H9 (cell line): Measurements from ENCODE around the gene RASA2. TPM values are rescaled to one million over a fixed set of nuclear protein-coding genes. Genes with fewer than 3 reads are reported as not detected.

Experiments used
- DNase-seq: peaks from one replicate; pipeline ENCODE4 v3.0.0-alpha.2; 2017
- H2AFZ ChIP-seq: one replicate; pipeline ENCODE4 v1.6.1; 2013; ENCODE audit warnings: mild to moderate bottlenecking, low read length, control low read depth, moderate library complexity
- H2AK5ac ChIP-seq: 2 replicates; pipeline ENCODE4 v1.6.1; 2013; ENCODE audit warnings: low read length, control low read depth, mixed read lengths; ENCODE audit not compliant: insufficient read length
- H2BK120ac ChIP-seq: one replicate; pipeline ENCODE4 v1.6.1; 2013; ENCODE audit warnings: low read depth, mild to moderate bottlenecking, low read length, control low read depth, inconsistent platforms; ENCODE audit not compliant: poor library complexity, severe bottlenecking
- H2BK12ac ChIP-seq: 2 replicates; pipeline ENCODE4 v1.6.1; 2013; ENCODE audit warnings: low read length, control low read depth, mixed read lengths, low read depth; ENCODE audit not compliant: insufficient read length
- H2BK15ac ChIP-seq: 2 replicates; pipeline ENCODE4 v1.6.1; 2013; ENCODE audit warnings: low read depth, low read length, control low read depth
- H2BK20ac ChIP-seq: one replicate; pipeline ENCODE4 v1.6.1; 2013; ENCODE audit warnings: low read depth, mild to moderate bottlenecking, low read length, control low read depth, inconsistent platforms; ENCODE audit not compliant: poor library complexity, severe bottlenecking
- H2BK5ac ChIP-seq: 2 replicates; pipeline ENCODE4 v1.6.1; 2013; ENCODE audit warnings: low read length, control low read depth, mixed read lengths; ENCODE audit not compliant: insufficient read length
- H3K14ac ChIP-seq: 2 replicates; pipeline ENCODE4 v1.6.1; 2013; ENCODE audit warnings: low read length, control low read depth; ENCODE audit not compliant: insufficient read depth
- H3K18ac ChIP-seq: 2 replicates; pipeline ENCODE4 v1.6.1; 2013; ENCODE audit warnings: low read depth, mild to moderate bottlenecking, mixed read lengths, low read length, control low read depth; ENCODE audit not compliant: insufficient read length
- H3K23ac ChIP-seq: 2 replicates; pipeline ENCODE4 v1.6.1; 2013; ENCODE audit warnings: low read length, control low read depth, mixed read lengths, low read depth; ENCODE audit not compliant: insufficient read length
- H3K23me2 ChIP-seq: 2 replicates; pipeline ENCODE4 v1.6.1; 2013; ENCODE audit warnings: low read depth, mild to moderate bottlenecking, mixed read lengths, low read length, control low read depth; ENCODE audit not compliant: insufficient read length, poor library complexity, severe bottlenecking
- H3K27ac ChIP-seq: 2 replicates; pipeline ENCODE4 v1.5.1; 2013; ENCODE audit warnings: low read length, control low read depth, mixed read lengths, low read depth; ENCODE audit not compliant: insufficient read length
- H3K27me3 ChIP-seq: 2 replicates; pipeline ENCODE4 v1.6.1; 2013; ENCODE audit warnings: low read length, control low read depth, inconsistent platforms; ENCODE audit not compliant: insufficient read depth
- H3K4ac ChIP-seq: 2 replicates; pipeline ENCODE4 v1.6.1; 2013; ENCODE audit warnings: low read depth, mild to moderate bottlenecking, control low read depth, inconsistent platforms, low read length, moderate library complexity
- H3K4me1 ChIP-seq: 2 replicates; pipeline ENCODE4 v1.6.1; 2013; ENCODE audit warnings: low read length, control low read depth, inconsistent platforms; ENCODE audit not compliant: insufficient read depth
- H3K4me2 ChIP-seq: 2 replicates; pipeline ENCODE4 v1.6.1; 2013; ENCODE audit warnings: low read length, control low read depth, mixed read lengths; ENCODE audit not compliant: insufficient read length, insufficient read depth
- H3K56ac ChIP-seq: 2 replicates; pipeline ENCODE4 v1.6.1; 2013; ENCODE audit warnings: low read depth, mild to moderate bottlenecking, mixed read lengths, low read length, control low read depth; ENCODE audit not compliant: insufficient read length
- H3K79me1 ChIP-seq: 2 replicates; pipeline ENCODE4 v1.6.1; 2013; ENCODE audit warnings: low read depth, mild to moderate bottlenecking, moderate library complexity, low read length, control low read depth, inconsistent platforms; ENCODE audit not compliant: insufficient read depth, poor library complexity, severe bottlenecking
- H3K79me2 ChIP-seq: 2 replicates; pipeline ENCODE4 v1.6.1; 2013; ENCODE audit warnings: low read length, control low read depth, inconsistent platforms; ENCODE audit not compliant: insufficient read depth
- H3K9ac ChIP-seq: 2 replicates; pipeline ENCODE4 v1.6.1; 2013; ENCODE audit warnings: low read length, control low read depth, mixed read lengths; ENCODE audit not compliant: insufficient read length; ENCODE audit errors: extremely low read depth
- H3K9me3 ChIP-seq: one replicate; pipeline ENCODE4 v1.6.1; 2013; ENCODE audit warnings: low read depth, low read length, inconsistent platforms; ENCODE audit not compliant: control insufficient read depth
- H3T11ph ChIP-seq: one replicate; pipeline ENCODE4 v1.6.1; 2013; ENCODE audit warnings: mild to moderate bottlenecking, low read length, control low read depth, inconsistent platforms
- H4K20me1 ChIP-seq: one replicate; pipeline ENCODE4 v1.6.1; 2013; ENCODE audit not compliant: control insufficient read depth, insufficient read length, insufficient read depth
- H4K5ac ChIP-seq: 2 replicates; pipeline ENCODE4 v1.6.1; 2013; ENCODE audit warnings: low read depth, mild to moderate bottlenecking, mixed read lengths, low read length, control low read depth; ENCODE audit not compliant: insufficient read length
- H4K8ac ChIP-seq: replicated peaks from 2 replicates; pipeline ENCODE4 v1.6.1; 2013; ENCODE audit warnings: low read length, control low read depth, mixed read lengths, low read depth; ENCODE audit not compliant: insufficient read length
- H4K91ac ChIP-seq: 2 replicates; pipeline ENCODE4 v1.6.1; 2013; ENCODE audit warnings: low read depth, mild to moderate bottlenecking, moderate library complexity, mixed read lengths, low read length, control low read depth; ENCODE audit not compliant: insufficient read length
- H3K27ac Mint-ChIP-seq, 3 experiments: 2 replicates in 2 of 3; 3 replicates in 1 of 3; pipeline ENCODE4 v1.8.0; 2020 to 2021; ENCODE audit warnings: mixed read lengths in 3 of 3, mild to moderate bottlenecking in 1 of 3, moderate library complexity in 1 of 3
- H3K27me3 Mint-ChIP-seq: 2 replicates; pipeline ENCODE4 v1.8.0; 2021; ENCODE audit warnings: low read depth, mild to moderate bottlenecking, moderate library complexity, mixed read lengths
- H3K36me3 Mint-ChIP-seq, 3 experiments: 2 replicates in 2 of 3; 3 replicates in 1 of 3; pipeline ENCODE4 v1.8.0; 2020 to 2021; ENCODE audit warnings: low read depth in 3 of 3, mixed read lengths in 3 of 3; ENCODE audit not compliant: insufficient read depth in 1 of 3
- H3K4me1 Mint-ChIP-seq, 2 experiments: 2 replicates each; pipeline ENCODE4 v1.8.0; 2020; ENCODE audit warnings: mixed read lengths in 2 of 2
- H3K4me3 Mint-ChIP-seq, 2 experiments: 2 replicates in 1 of 2; 3 replicates in 1 of 2; pipeline ENCODE4 v1.8.0; 2020 to 2021; ENCODE audit warnings: mild to moderate bottlenecking in 2 of 2, mixed read lengths in 2 of 2, moderate library complexity in 1 of 2
- H3K9me3 Mint-ChIP-seq, 2 experiments: 2 replicates in 1 of 2; 3 replicates in 1 of 2; pipeline ENCODE4 v1.8.0; 2020; ENCODE audit warnings: mild to moderate bottlenecking in 2 of 2, mixed read lengths in 2 of 2, moderate library complexity in 1 of 2
- WGBS: extraction: QIAGEN DNeasy Blood & Tissue Kit; methylation state at CpG from one replicate; pipeline ENCODE4 v1.1.7; 2013; ENCODE audit warnings: missing lambda C conversion rate, low lambda C conversion rate, mixed read lengths; ENCODE audit not compliant: insufficient read length; ENCODE audit errors: extremely low coverage; 5-methylcytosine and 5-hydroxymethylcytosine counted together
- total RNA-seq: library from RNA; stranded (reverse); gene quantifications from 2 replicates; pipeline ENCODE4 v1.2.1, GENCODE V29; 2021
- TF ChIP-seq, protein P1 (sequence below): fragments of 200-600 bp; sonication (generic); conservative IDR thresholded peaks from 3 replicates; pipeline ENCODE4 v1.8.0; 2021; ENCODE audit warnings: antibody characterized with exemption, mild to moderate bottlenecking

Gene RASA2
- total RNA-seq, 1 experiment from 2014 or later = 24.4 TPM

GRCh38 chr3:141460097-141460704 is 26.6 kb upstream of the RASA2 start:
- no peak overlapping the region for H2AFZ ChIP-seq
- no peaks in the 10 kb centered on the region for H4K20me1 ChIP-seq
- no peaks in the 10 kb centered on the region for H3K79me1 ChIP-seq
- no peak overlapping the region; a peak in 1 of 7 replicates for H3K27ac Mint-ChIP-seq
- H3K27ac ChIP-seq = no peak overlapping the region
- H3K23ac ChIP-seq = no peak overlapping the region
- H4K8ac ChIP-seq = no peak overlapping the region
- no peak overlapping the region for H3K14ac ChIP-seq
- peak; percentile 91 for DNase-seq
- H3K9me3 Mint-ChIP-seq = peaks cover 9 to 13% of the 10 kb centered on the region in 2 experiments; a peak in 3 of 5 replicates
- no peak overlapping the region for H2BK12ac ChIP-seq
- peaks cover 6 to 7% of the 10 kb centered on the region in 2 experiments; a peak in 3 of 4 replicates for H3K4me1 Mint-ChIP-seq
- H3K56ac ChIP-seq = no peak overlapping the region
- H4K91ac ChIP-seq = no peak overlapping the region
- peaks cover 2% of the 10 kb centered on the region for H3K27me3 Mint-ChIP-seq
- H2BK15ac ChIP-seq = no peak overlapping the region
- no peak overlapping the region for H2BK5ac ChIP-seq
- no peak overlapping the region for H3K4ac ChIP-seq
- TF ChIP-seq, protein P1, sequence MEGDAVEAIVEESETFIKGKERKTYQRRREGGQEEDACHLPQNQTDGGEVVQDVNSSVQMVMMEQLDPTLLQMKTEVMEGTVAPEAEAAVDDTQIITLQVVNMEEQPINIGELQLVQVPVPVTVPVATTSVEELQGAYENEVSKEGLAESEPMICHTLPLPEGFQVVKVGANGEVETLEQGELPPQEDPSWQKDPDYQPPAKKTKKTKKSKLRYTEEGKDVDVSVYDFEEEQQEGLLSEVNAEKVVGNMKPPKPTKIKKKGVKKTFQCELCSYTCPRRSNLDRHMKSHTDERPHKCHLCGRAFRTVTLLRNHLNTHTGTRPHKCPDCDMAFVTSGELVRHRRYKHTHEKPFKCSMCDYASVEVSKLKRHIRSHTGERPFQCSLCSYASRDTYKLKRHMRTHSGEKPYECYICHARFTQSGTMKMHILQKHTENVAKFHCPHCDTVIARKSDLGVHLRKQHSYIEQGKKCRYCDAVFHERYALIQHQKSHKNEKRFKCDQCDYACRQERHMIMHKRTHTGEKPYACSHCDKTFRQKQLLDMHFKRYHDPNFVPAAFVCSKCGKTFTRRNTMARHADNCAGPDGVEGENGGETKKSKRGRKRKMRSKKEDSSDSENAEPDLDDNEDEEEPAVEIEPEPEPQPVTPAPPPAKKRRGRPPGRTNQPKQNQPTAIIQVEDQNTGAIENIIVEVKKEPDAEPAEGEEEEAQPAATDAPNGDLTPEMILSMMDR = peak; percentile 96
- H2BK20ac ChIP-seq = no peak overlapping the region
- no peaks in the 10 kb centered on the region for H3K27me3 ChIP-seq
- no peak overlapping the region for H4K5ac ChIP-seq
- no peak overlapping the region for H2BK120ac ChIP-seq
- no CpG with 5 or more reads among the region's 10 CpGs for WGBS
- no peak overlapping the region for H3K4me2 ChIP-seq
- no peaks in the 10 kb centered on the region for H3K9me3 ChIP-seq
- H3T11ph ChIP-seq = no peak overlapping the region
- H2AK5ac ChIP-seq = no peak overlapping the region
- no peak overlapping the region for H3K9ac ChIP-seq
- no peaks in the 10 kb centered on the region; the same call in 1 of the 2 replicates for H3K4me1 ChIP-seq
- H3K18ac ChIP-seq = no peak overlapping the region
- peaks cover 3% of the 10 kb centered on the region; the same call in 1 of the 2 replicates for H3K79me2 ChIP-seq
- peaks cover 0 to 4% (median 0%) of the 10 kb centered on the region in 3 experiments; a peak in 2 of 7 replicates for H3K36me3 Mint-ChIP-seq
- no peaks in the 10 kb centered on the region for H3K23me2 ChIP-seq
- no peak overlapping the region for H3K4me3 Mint-ChIP-seq
